Measurements from ENCODE around the gene RBM24. TPM values are rescaled to one million over a fixed set of nuclear protein-coding genes. Genes with fewer than 3 reads are reported as not detected.

RBM24 gene
- total and polyA plus RNA-seq, 2 donors (not counting 1 experiment from before 2014, with no cell fraction given), result not detected

DNA sequence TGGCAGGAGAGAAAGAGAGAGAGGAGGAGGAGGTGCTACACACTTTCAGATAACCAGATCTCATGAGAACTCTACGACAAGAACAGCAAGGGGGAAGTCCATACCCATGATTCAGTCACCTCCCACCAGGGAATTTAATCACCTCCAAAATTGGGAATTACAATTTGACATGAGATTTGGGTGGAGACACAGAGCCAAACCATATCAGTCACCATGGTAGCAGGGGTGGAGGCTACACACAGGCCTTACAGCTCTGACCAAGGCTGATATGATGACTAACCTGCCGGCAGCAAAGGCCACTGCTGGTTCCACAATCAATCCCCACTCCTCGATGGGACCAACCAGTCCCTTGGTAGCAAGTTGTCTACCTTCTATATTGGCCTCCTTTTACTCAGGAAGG lies 13.6 kb upstream of the RBM24 start:
- Mint-ChIP-seq H3K9me3 (ENCODE audit: insufficient read depth) (no peaks in the 10 kb centered on the region), H3K27ac (no peak overlapping the region), H3K27me3 (no peaks in the 10 kb centered on the region), H3K4me3 (no peak overlapping the region), H3K4me1 (no peaks in the 10 kb centered on the region)
- no peaks in the 10 kb centered on the region for H4K20me1 ChIP-seq (ENCODE audit: control insufficient read depth, insufficient read depth, low read length, poor library complexity, severe bottlenecking)
- POLR2A ChIA-PET, result no interaction called here
- H3K4me1 ChIP-seq (ENCODE audit: control insufficient read depth in 2 of 2, insufficient read depth in 2 of 2, low read length in 2 of 2), result no peaks in the 10 kb centered on the region
- 100% methylated on average over 1 of the region's 3 CpGs for WGBS (ENCODE audit: insufficient coverage)
- CTCF ChIA-PET, result no interaction called here
- H3K36me3 ChIP-seq (replicated peaks in 1 of 2; ENCODE audit: control extremely low read depth in 1 of 2, control insufficient read depth in 1 of 2, extremely low read depth in 1 of 2, insufficient read depth in 2 of 2, low read length in 1 of 2), result no peaks in the 10 kb centered on the region
- no peak overlapping the region for H3K27ac ChIP-seq (ENCODE audit: low read length in 2 of 2)
- H3K79me2 ChIP-seq (ENCODE audit: control insufficient read depth, insufficient read depth, low read length), result no peaks in the 10 kb centered on the region
- H3K9ac ChIP-seq (ENCODE audit: low read length), result no peak overlapping the region
- peaks cover 0 to 7% (median 0%) of the 10 kb centered on the region in 3 donors for H3K9me3 ChIP-seq (ENCODE audit: control extremely low read depth in 1 of 3, control insufficient read depth in 2 of 3, insufficient read depth in 1 of 3, low read length in 2 of 3)
- ATAC-seq (ENCODE audit: low read depth) (no peak), DNase-seq (no peak)
- no peaks in the 10 kb centered on the region for H3K27me3 ChIP-seq (replicated peaks in 1 of 4; ENCODE audit: control extremely low read depth in 1 of 4, control insufficient read depth in 3 of 4, insufficient read depth in 4 of 4, low read length in 3 of 4)
- H3K4me3 ChIP-seq (ENCODE audit: control extremely low read depth in 1 of 5, extremely low read depth in 1 of 5, insufficient read depth in 1 of 5, low read depth in 2 of 5, low read length in 4 of 5), result no peak overlapping the region
- TF ChIP-seq EZH2 (IDR thresholded peaks at IDR 0.05; ENCODE audit: borderline replicate concordance, insufficient read depth, low read depth, low read length, poor library complexity, severe bottlenecking), result no peak
- H3K4me2 ChIP-seq (replicated peaks; ENCODE audit: low read depth, low read length, poor library complexity, severe bottlenecking), result no peak overlapping the region
- intact Hi-C loops (cut with micrococcal nuclease), result no loop called here
- H2AFZ ChIP-seq (ENCODE audit: insufficient read depth, low read depth, low read length, poor library complexity, severe bottlenecking), result no peak overlapping the region

DNA sequence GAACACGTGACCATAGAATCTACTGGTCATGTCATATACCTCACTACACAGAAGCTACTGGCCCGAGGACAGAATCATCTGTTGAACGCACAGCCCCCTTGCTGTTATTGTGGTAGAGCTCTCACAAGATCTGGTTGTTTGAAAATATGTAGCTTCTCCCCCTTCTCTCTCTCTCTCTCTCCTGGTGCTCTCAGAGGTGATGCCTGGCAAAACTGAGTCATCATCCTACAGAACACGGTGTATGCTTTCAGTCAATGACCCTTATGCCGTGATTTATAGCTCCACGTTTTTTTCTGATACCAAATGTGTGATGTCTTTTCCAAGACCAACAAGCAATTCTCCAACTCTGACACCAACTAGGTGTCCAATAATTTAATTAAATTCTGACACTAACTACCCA lies 13.0 kb upstream of the RBM24 start:
- H3K9me3 ChIP-seq (ENCODE audit: control extremely low read depth in 1 of 3, control insufficient read depth in 2 of 3, insufficient read depth in 1 of 3, low read length in 2 of 3), result peaks cover 0 to 7% (median 0%) of the 10 kb centered on the region in 3 donors
- no peaks in the 10 kb centered on the region for H3K27me3 ChIP-seq (replicated peaks in 1 of 4; ENCODE audit: control extremely low read depth in 1 of 4, control insufficient read depth in 3 of 4, insufficient read depth in 4 of 4, low read length in 3 of 4)
- H3K27ac ChIP-seq (ENCODE audit: low read length in 2 of 2), result no peak overlapping the region
- H3K4me2 ChIP-seq (replicated peaks; ENCODE audit: low read depth, low read length, poor library complexity, severe bottlenecking), result no peak overlapping the region
- no peak for TF ChIP-seq EZH2 (IDR thresholded peaks at IDR 0.05; ENCODE audit: borderline replicate concordance, insufficient read depth, low read depth, low read length, poor library complexity, severe bottlenecking)
- TF ChIP-seq, protein P1, sequence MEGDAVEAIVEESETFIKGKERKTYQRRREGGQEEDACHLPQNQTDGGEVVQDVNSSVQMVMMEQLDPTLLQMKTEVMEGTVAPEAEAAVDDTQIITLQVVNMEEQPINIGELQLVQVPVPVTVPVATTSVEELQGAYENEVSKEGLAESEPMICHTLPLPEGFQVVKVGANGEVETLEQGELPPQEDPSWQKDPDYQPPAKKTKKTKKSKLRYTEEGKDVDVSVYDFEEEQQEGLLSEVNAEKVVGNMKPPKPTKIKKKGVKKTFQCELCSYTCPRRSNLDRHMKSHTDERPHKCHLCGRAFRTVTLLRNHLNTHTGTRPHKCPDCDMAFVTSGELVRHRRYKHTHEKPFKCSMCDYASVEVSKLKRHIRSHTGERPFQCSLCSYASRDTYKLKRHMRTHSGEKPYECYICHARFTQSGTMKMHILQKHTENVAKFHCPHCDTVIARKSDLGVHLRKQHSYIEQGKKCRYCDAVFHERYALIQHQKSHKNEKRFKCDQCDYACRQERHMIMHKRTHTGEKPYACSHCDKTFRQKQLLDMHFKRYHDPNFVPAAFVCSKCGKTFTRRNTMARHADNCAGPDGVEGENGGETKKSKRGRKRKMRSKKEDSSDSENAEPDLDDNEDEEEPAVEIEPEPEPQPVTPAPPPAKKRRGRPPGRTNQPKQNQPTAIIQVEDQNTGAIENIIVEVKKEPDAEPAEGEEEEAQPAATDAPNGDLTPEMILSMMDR (IDR thresholded peaks at IDR 0.05), result no peak
- intact Hi-C loops (cut with micrococcal nuclease), result no loop called here
- no peak overlapping the region for H3K4me3 ChIP-seq (ENCODE audit: control extremely low read depth in 1 of 5, extremely low read depth in 1 of 5, insufficient read depth in 1 of 5, low read depth in 2 of 5, low read length in 4 of 5)
- Mint-ChIP-seq H3K27ac (no peak overlapping the region), H3K4me1 (no peaks in the 10 kb centered on the region), H3K4me3 (no peak overlapping the region), H3K9me3 (ENCODE audit: insufficient read depth) (no peaks in the 10 kb centered on the region), H3K27me3 (no peaks in the 10 kb centered on the region)
- H4K20me1 ChIP-seq (ENCODE audit: control insufficient read depth, insufficient read depth, low read length, poor library complexity, severe bottlenecking), result no peaks in the 10 kb centered on the region
- H2AFZ ChIP-seq (ENCODE audit: insufficient read depth, low read depth, low read length, poor library complexity, severe bottlenecking), result no peak overlapping the region
- ATAC-seq (ENCODE audit: low read depth) (no peak), DNase-seq (no peak)
- H3K36me3 ChIP-seq (replicated peaks in 1 of 2; ENCODE audit: control extremely low read depth in 1 of 2, control insufficient read depth in 1 of 2, extremely low read depth in 1 of 2, insufficient read depth in 2 of 2, low read length in 1 of 2), result no peaks in the 10 kb centered on the region
- H3K4me1 ChIP-seq (ENCODE audit: control insufficient read depth in 2 of 2, insufficient read depth in 2 of 2, low read length in 2 of 2), result no peaks in the 10 kb centered on the region
- no peaks in the 10 kb centered on the region for H3K79me2 ChIP-seq (ENCODE audit: control insufficient read depth, insufficient read depth, low read length)
- POLR2A ChIA-PET, result no interaction called here
- WGBS (ENCODE audit: insufficient coverage), result 93% methylated on average over 3 of the region's 6 CpGs
- CTCF ChIA-PET, result no interaction called here
- H3K9ac ChIP-seq (ENCODE audit: low read length), result no peak overlapping the region

Data from B cell (primary cell).